Endothelial cell of umbilical vein (primary cell): ENCODE measurements around the gene PNCK. TPM values are rescaled to one million over a fixed set of nuclear protein-coding genes. Genes with fewer than 3 reads are reported as not detected.

ENCODE experiments used
- BruUV-seq: library from RNA; stranded (reverse); fragments of 400-500 nt; replicated peaks from 2 replicates; lab custom pipeline; 2021; lab: Mats Ljungman, UMichigan
- CTCF ChIA-PET: fragments of 300-600, 350-600 bp; sonication (Branson Sonifier 250); formaldehyde crosslinking; loops from one replicate; lab custom pipeline; 2021; ENCODE audit warnings: antibody characterized with exemption, inconsistent platforms; lab: Charles Lee
- POLR2A ChIA-PET: fragments of 300-600, 350-600 bp; sonication (Branson Sonifier 250); formaldehyde crosslinking; loops from one replicate; lab custom pipeline; 2021; ENCODE audit warnings: antibody characterized with exemption, inconsistent platforms; lab: Charles Lee
- DNase-seq: peaks from one replicate; pipeline ENCODE4 v3.0.0-alpha.2; 2011; ENCODE audit warnings: low read depth, low spot score
- FAIRE-seq: peaks from 2 replicates; lab custom pipeline; 2011; peaks lifted over from hg19 to GRCh38; lab: Jason Lieb, UNC
- H2AFZ ChIP-seq: 2 replicates; pipeline ENCODE4 v1.6.0; 2012; ENCODE audit warnings: low read depth, low read length, control low read depth, inconsistent platforms
- H3K27ac ChIP-seq: 2 replicates; pipeline ENCODE4 v1.5.1; 2011; ENCODE audit warnings: low read depth, mild to moderate bottlenecking, control low read depth, low read length, moderate library complexity; ENCODE audit not compliant: insufficient read depth
- H3K27me3 ChIP-seq, 2 experiments: 2 replicates each; pipeline versions ENCODE4 v1.6.0 to v1.6.1; 2011; ENCODE audit warnings: low read length in 2 of 2, mixed read lengths in 1 of 2; ENCODE audit not compliant: control insufficient read depth in 2 of 2, insufficient read depth in 2 of 2
- H3K36me3 ChIP-seq, 2 experiments: 2 replicates in 1 of 2; 3 replicates in 1 of 2; pipeline ENCODE4 v1.5.1; 2011; ENCODE audit warnings: low read length in 2 of 2, mild to moderate bottlenecking in 1 of 2, moderate library complexity in 1 of 2; ENCODE audit not compliant: control insufficient read depth in 2 of 2, insufficient read depth in 2 of 2; ENCODE audit errors: extremely low read depth in 1 of 2
- H3K4me1 ChIP-seq: 3 replicates; pipeline ENCODE4 v1.5.1; 2011; ENCODE audit warnings: mild to moderate bottlenecking, low read length; ENCODE audit not compliant: control insufficient read depth, insufficient read depth; ENCODE audit errors: extremely low read depth
- H3K4me2 ChIP-seq: 2 replicates; pipeline ENCODE4 v1.6.1; 2011; ENCODE audit warnings: low read length, control low read depth, mixed read lengths; ENCODE audit not compliant: insufficient read depth
- H3K4me3 ChIP-seq, 3 experiments: fragments of 200-600 bp in 1 of 3; sonication (generic), shearing (Covaris generic) in 1 of 3; replicated peaks in 1 of 3; 2 replicates each; pipeline ENCODE4 v1.5.1; 2011 to 2016; ENCODE audit warnings: control low read depth in 3 of 3, low read length in 3 of 3, mild to moderate bottlenecking in 2 of 3, inconsistent platforms in 1 of 3, low read depth in 1 of 3, moderate library complexity in 1 of 3; ENCODE audit not compliant: insufficient read depth in 1 of 3
- H3K79me2 ChIP-seq: 2 replicates; pipeline ENCODE4 v1.6.0; 2012; ENCODE audit warnings: low read length, inconsistent platforms; ENCODE audit not compliant: control insufficient read depth, insufficient read depth
- H3K9ac ChIP-seq: replicated peaks from 2 replicates; pipeline ENCODE3; 2011; ENCODE audit warnings: low read length, control low read depth; ENCODE audit not compliant: insufficient read depth; ENCODE audit errors: extremely low read depth
- H3K9me1 ChIP-seq: replicated peaks from 3 replicates; pipeline ENCODE4 v1.6.0; 2011; ENCODE audit warnings: mild to moderate bottlenecking, low read length; ENCODE audit not compliant: control insufficient read depth, insufficient read depth; ENCODE audit errors: extremely low read depth
- H3K9me3 ChIP-seq: replicated peaks from 2 replicates; pipeline ENCODE4 v1.5.1; 2012; ENCODE audit warnings: low read length, inconsistent platforms; ENCODE audit not compliant: control insufficient read depth, insufficient read depth
- H4K20me1 ChIP-seq: replicated peaks from 2 replicates; pipeline ENCODE3; 2011; ENCODE audit warnings: mild to moderate bottlenecking, low read length; ENCODE audit not compliant: control insufficient read depth, insufficient read depth; ENCODE audit errors: extremely low read depth
- CTCF ChIP-seq, 2 donors: IDR thresholded peaks; 1 replicate in 1 of 2; 2 replicates in 1 of 2; pipeline ENCODE4 v1.5.1; 2011; ENCODE audit warnings: low read length in 2 of 2, mild to moderate bottlenecking in 2 of 2, moderate library complexity in 2 of 2, control low read depth in 1 of 2, inconsistent platforms in 1 of 2, low read depth in 1 of 2; ENCODE audit not compliant: insufficient read depth in 1 of 2; ENCODE audit errors: extremely low read depth in 1 of 2
- FOS ChIP-seq: IDR thresholded peaks from 2 replicates; pipeline ENCODE4 v1.6.1; 2011; ENCODE audit warnings: mild to moderate bottlenecking, low read length, moderate library complexity, borderline replicate concordance; ENCODE audit not compliant: insufficient read depth
- JUN ChIP-seq: IDR thresholded peaks from 2 replicates; pipeline ENCODE4 v1.6.1; 2011; ENCODE audit warnings: borderline replicate concordance, low read depth; ENCODE audit not compliant: insufficient read length, insufficient read depth
- MYC ChIP-seq: IDR thresholded peaks from one replicate; pipeline ENCODE4 v1.6.1; 2011; ENCODE audit warnings: mild to moderate bottlenecking, low read depth, low read length
- POLR2A ChIP-seq: IDR thresholded peaks from 2 replicates; pipeline ENCODE4 v1.6.1; 2012; ENCODE audit warnings: low read depth, mild to moderate bottlenecking, control low read depth, low read length
- POLR2AphosphoS5 ChIP-seq: IDR thresholded peaks from 2 replicates; pipeline ENCODE4 v1.6.1; 2012; ENCODE audit warnings: low read depth, mild to moderate bottlenecking, control low read depth, low read length, moderate library complexity; ENCODE audit not compliant: insufficient read depth
- dilution Hi-C: fragments of 300-500 bp; cut with MboI; formaldehyde crosslinking; loops from one replicate; pipeline ENCODE4 v1.15.0; 2019; ENCODE audit warnings: low sequenced_read_pairs; ENCODE audit not compliant: extremely low pct_ligation_motif_present
- intact Hi-C: fragments of 100-400 bp; cut with micrococcal nuclease; formaldehyde crosslinking; loops from one replicate; pipeline ENCODE4 v1.10.0; 2022
- polyA plus RNA-seq, 4 experiments: library from polyadenylated mRNA; depleted of rRNA in 3 of 4; stranded (reverse) in 3 of 4; unstranded in 1 of 4; fragments of >200 nt; gene quantifications; 2 replicates each; pipeline versions ENCODE4 v1.2.1 to v1.2.3, GENCODE V29; 2011 to 2012; ENCODE audit warnings: missing spikeins in 1 of 4
- total RNA-seq: library from RNA; stranded (reverse); gene quantifications from 2 replicates; pipeline ENCODE4 v1.2.3, GENCODE V29; 2021

The PNCK gene
- total and polyA plus RNA-seq, 2 donors (not counting 3 experiments of a cell fraction or from before 2014, with no cell fraction given): 0.12 TPM; not detected in 1

- H3K4me3 ChIP-seq: peak overlapping the region in 1 of 3 experiments; percentile 4
- peaks cover 4% of the 10 kb centered on the region for H3K4me1 ChIP-seq
- DNase-seq: no peak
- intact Hi-C loops: no loop called here
- ChIA-PET CTCF (interaction anchor here (1.2 to 4.2 kb wide), 2 partner anchors 17 to 20 kb away, joined by 6 to 30 read pairs; no protein-coding TSS in a partner anchor), POLR2A (no interaction called here)
- H3K36me3 ChIP-seq: no peaks in the 10 kb centered on the region
- H3K4me2 ChIP-seq: no peak overlapping the region
- dilution Hi-C loops: no loop called here
- H3K9ac ChIP-seq: no peak overlapping the region
- no TSS peak for BruUV-seq
- no peak for FAIRE-seq
- no peak for TF ChIP-seq POLR2AphosphoS5
- TF ChIP-seq POLR2A: no peak
- no peak for TF ChIP-seq MYC
- no peak for TF ChIP-seq CTCF (IDR thresholded peaks at IDR 0.05; ENCODE audit: extremely low read depth in 1 of 2, insufficient read depth in 1 of 2, low read depth in 1 of 2, low read length in 2 of 2)
- no peak for TF ChIP-seq JUN
- no peak for TF ChIP-seq FOS
- no peak overlapping the region for H3K27ac ChIP-seq
- no peaks in the 10 kb centered on the region for H3K27me3 ChIP-seq
- H3K9me1 ChIP-seq: no peaks in the 10 kb centered on the region
- no peaks in the 10 kb centered on the region for H3K79me2 ChIP-seq
- H2AFZ ChIP-seq: no peak overlapping the region
- H3K9me3 ChIP-seq: no peaks in the 10 kb centered on the region
- H4K20me1 ChIP-seq: no peaks in the 10 kb centered on the region
Observed at GRCh38 chrX:153688071-153688470, 14.5 kb upstream of the PNCK start.
